Tibial nerve (tissue), 4 donors: ENCODE results near the gene MBP.

Source experiments
- CTCF ChIP-seq, 5 experiments: fragments of 200-600 bp in 3 of 5; fragments of 450-650 bp in 2 of 5; sonication (generic) in 3 of 5; IDR thresholded peaks; one replicate each; pipeline ENCODE4 v1.5.1; 2016 to 2019; ENCODE audit warnings: antibody characterized with exemption in 5 of 5, mild to moderate bottlenecking in 3 of 5, moderate library complexity in 2 of 5
- EP300 ChIP-seq, 2 donors: sonication (generic); formaldehyde crosslinking; IDR thresholded peaks; one replicate each; pipeline ENCODE4 v1.6.1; 2017; ENCODE audit warnings: antibody characterized with exemption in 2 of 2, mild to moderate bottlenecking in 1 of 2
- POLR2A ChIP-seq, 2 donors: fragments of 450-650 bp; IDR thresholded peaks; one replicate each; pipeline ENCODE4 v1.6.1; 2017; ENCODE audit warnings: antibody characterized with exemption in 2 of 2, mild to moderate bottlenecking in 2 of 2, moderate library complexity in 2 of 2

GRCh38 chr18:77017355-77017754, 115.2 kb downstream of the MBP start:
- TF ChIP-seq CTCF (IDR thresholded peaks at IDR 0.05) (no peak), EP300 (IDR thresholded peaks at IDR 0.05) (no peak), POLR2A (IDR thresholded peaks at IDR 0.05) (no peak)
